WTC11 (cell line): Measurements from ENCODE around the gene QRICH2. TPM values are rescaled to one million over a fixed set of nuclear protein-coding genes. Genes with fewer than 3 reads are reported as not detected.
"Not testable (repeated sequence)": the region's sequence is repeated elsewhere in the genome, so short reads cannot be mapped to it uniquely, and the experiment has no call there.

Source experiments
- ATAC-seq: fragments of 200-7000 bp; cut with Tn5 transposase; 2 replicates; pipeline ENCODE4 v1.10.0; 2021; ENCODE audit warnings: mild to moderate bottlenecking, moderate library complexity
- CTCF ChIA-PET: fragments of 300-600 bp; sonication (Branson Sonifier 250); formaldehyde crosslinking; loops from one replicate; lab custom pipeline; 2021; ENCODE audit warnings: antibody characterized with exemption; lab: Charles Lee
- POLR2A ChIA-PET: fragments of 350-600 bp; sonication (Branson Sonifier 250); formaldehyde crosslinking; loops from one replicate; lab custom pipeline; 2021; ENCODE audit warnings: antibody characterized with exemption; lab: Charles Lee
- DNase-seq: peaks from one replicate; pipeline ENCODE4 v3.0.0; 2021; ENCODE audit warnings: low spot score
- H3K27ac Mint-ChIP-seq: 2 replicates; pipeline ENCODE4 v1.8.0; 2021; ENCODE audit warnings: mixed read lengths
- H3K27me3 Mint-ChIP-seq: 2 replicates; pipeline ENCODE4 v1.8.0; 2021; ENCODE audit warnings: low read depth, mild to moderate bottlenecking, moderate library complexity, mixed read lengths
- H3K36me3 Mint-ChIP-seq: 2 replicates; pipeline ENCODE4 v1.8.0; 2021; ENCODE audit warnings: mixed read lengths
- H3K4me1 Mint-ChIP-seq: 2 replicates; pipeline ENCODE4 v1.8.0; 2022; ENCODE audit warnings: mixed read lengths
- H3K4me3 Mint-ChIP-seq: 2 replicates; pipeline ENCODE4 v1.8.0; 2021; ENCODE audit warnings: mild to moderate bottlenecking, moderate library complexity, mixed read lengths
- H3K9me3 Mint-ChIP-seq: 2 replicates; pipeline ENCODE4 v1.8.0; 2021; ENCODE audit warnings: mixed read lengths
- AR ChIP-seq: fragments of 250-450 bp; sonication (Bioruptor Pico); IDR thresholded peaks from 2 replicates; pipeline ENCODE4 v1.9.0; 2021; ENCODE audit warnings: mild to moderate bottlenecking
- ATF6 ChIP-seq: sonication (generic); formaldehyde crosslinking; IDR thresholded peaks from 2 replicates; pipeline ENCODE4 v1.8.1; 2023; ENCODE audit warnings: mild to moderate bottlenecking, missing genetic modification reagents
- CBFB ChIP-seq: sonication (generic); formaldehyde crosslinking; IDR thresholded peaks from 2 replicates; pipeline ENCODE4 v1.8.1; 2022; ENCODE audit warnings: mild to moderate bottlenecking, low read depth, missing genetic modification reagents
- CREM ChIP-seq: sonication (generic); formaldehyde crosslinking; IDR thresholded peaks from 2 replicates; pipeline ENCODE4 v1.8.1; 2022; ENCODE audit warnings: mild to moderate bottlenecking, missing genetic modification reagents, moderate library complexity
- ERG ChIP-seq: fragments of 250-450 bp; sonication (Bioruptor Pico); IDR thresholded peaks from 2 replicates; pipeline ENCODE4 v1.8.0; 2021; ENCODE audit warnings: mild to moderate bottlenecking
- GABPB1 ChIP-seq: sonication (generic); formaldehyde crosslinking; IDR thresholded peaks from 2 replicates; pipeline ENCODE4 v1.8.1; 2023; ENCODE audit warnings: mild to moderate bottlenecking, missing genetic modification reagents
- HMGA2 ChIP-seq: fragments of 250-450 bp; sonication (Bioruptor Pico); IDR thresholded peaks from 2 replicates; pipeline ENCODE4 v1.4.0; 2021; ENCODE audit warnings: mild to moderate bottlenecking, moderate library complexity
- IRF2 ChIP-seq: sonication (generic); formaldehyde crosslinking; IDR thresholded peaks from 2 replicates; pipeline ENCODE4 v1.8.0; 2022; ENCODE audit warnings: low read depth, missing genetic modification reagents, borderline replicate concordance
- ZBTB21 ChIP-seq: sonication (generic); formaldehyde crosslinking; IDR thresholded peaks from 2 replicates; pipeline ENCODE4 v1.8.1; 2023; ENCODE audit warnings: mild to moderate bottlenecking, missing genetic modification reagents, borderline replicate concordance
- total RNA-seq: library from RNA; stranded (reverse); gene quantifications from 3 replicates; pipeline ENCODE4 v1.2.3, GENCODE V29; 2021

The QRICH2 gene
- total RNA-seq, 1 experiment from 2014 or later, result 1.5 TPM

GRCh38 chr17:76350463-76350862 lies 42.4 kb upstream of the QRICH2 start:
- no peak overlapping the region for H3K4me3 Mint-ChIP-seq
- TF ChIP-seq HMGA2 (no peak), GABPB1 (CRISPR knock-in tag) (0 out of 2 replicates have a peak, but pooled peaks have one; percentile 13)
- no peaks in the 10 kb centered on the region for H3K9me3 Mint-ChIP-seq
- H3K27ac Mint-ChIP-seq, result no peak overlapping the region
- DNase-seq, result no peak
- ATAC-seq, result no peak
- H3K36me3 Mint-ChIP-seq, result peaks cover 23% of the 10 kb centered on the region
- POLR2A ChIA-PET, result no interaction called here
- CTCF ChIA-PET, result interaction anchor here (4.4 kb wide), 1 partner anchor 47 kb away, joined by 32 read pairs; no protein-coding TSS in a partner anchor
- peaks cover 22% of the 10 kb centered on the region for H3K4me1 Mint-ChIP-seq
- H3K27me3 Mint-ChIP-seq, result no peaks in the 10 kb centered on the region

GRCh38 chr17:76346936-76347335 lies 38.9 kb upstream of the QRICH2 start:
- H3K36me3 Mint-ChIP-seq, result peaks cover 41% of the 10 kb centered on the region
- CTCF ChIA-PET, result not testable (repeated sequence)

GRCh38 chr17:76345377-76345974 lies 37.4 kb upstream of the QRICH2 start:
- Mint-ChIP-seq H3K36me3 (peaks cover 45% of the 10 kb centered on the region), H3K27ac (no peak overlapping the region), H3K9me3 (no peaks in the 10 kb centered on the region), H3K27me3 (no peaks in the 10 kb centered on the region), H3K4me3 (no peak overlapping the region), H3K4me1 (no peaks in the 10 kb centered on the region)
- peak; percentile 99 for TF ChIP-seq GABPB1 (CRISPR knock-in tag)
- TF ChIP-seq CBFB (CRISPR knock-in tag), result no peak
- ChIA-PET POLR2A (interaction anchor here (0.8 kb wide), 1 partner anchor 52 kb away, joined by 3 read pairs; no protein-coding TSS in a partner anchor), CTCF (no interaction called here)
- DNase-seq (no peak), ATAC-seq (no peak)

More at GRCh38 chr17:76346936-76347335, 38.9 kb upstream of the QRICH2 start:
- H3K9me3 Mint-ChIP-seq, H3K4me3 Mint-ChIP-seq, POLR2A ChIA-PET, ATAC-seq, H3K27me3 Mint-ChIP-seq, DNase-seq, H3K27ac Mint-ChIP-seq, H3K4me1 Mint-ChIP-seq: not testable (repeated sequence)

- TF ChIP-seq ERG (CRISPR knock-in tag) (no peak), ZBTB21 (no peak), ATF6 (CRISPR knock-in tag) (no peak), AR (no peak), CREM (CRISPR knock-in tag) (no peak)
- TF ChIP-seq, all 79 proteins: peak for 0
- DNase-seq (no peak), ATAC-seq (no peak)
- H3K9me3 Mint-ChIP-seq, result no peaks in the 10 kb centered on the region
- ChIA-PET POLR2A (interaction anchor here (1.1 kb wide), 1 partner anchor 11 kb away, joined by 3 read pairs; the partner anchor contains the start of gene PRPSAP1), CTCF (interaction anchor here (0.8 kb wide), 1 partner anchor 63 kb away, joined by 3 read pairs; no protein-coding TSS in a partner anchor)
- H3K4me1 Mint-ChIP-seq, result no peaks in the 10 kb centered on the region
- no peaks in the 10 kb centered on the region for H3K27me3 Mint-ChIP-seq
- H3K27ac Mint-ChIP-seq, result no peak overlapping the region
- H3K4me3 Mint-ChIP-seq, result no peak overlapping the region
- peaks cover 42% of the 10 kb centered on the region for H3K36me3 Mint-ChIP-seq
Observed at GRCh38 chr17:76343106-76343505, 35.0 kb upstream of the QRICH2 start.

- no peak overlapping the region for H3K4me3 Mint-ChIP-seq
- CTCF ChIA-PET, result no interaction called here
Observed at GRCh38 chr17:76341301-76341700, 33.2 kb upstream of the QRICH2 start.

More at GRCh38 chr17:76341301-76341700, 33.2 kb upstream of the QRICH2 start:
- no peak for TF ChIP-seq IRF2 (CRISPR knock-in tag)
- no peak for DNase-seq
- H3K4me1 Mint-ChIP-seq, result no peaks in the 10 kb centered on the region
- H3K27ac Mint-ChIP-seq, result no peak overlapping the region
- H3K9me3 Mint-ChIP-seq, result no peaks in the 10 kb centered on the region
- POLR2A ChIA-PET, result interaction anchor here (0.6 to 0.7 kb wide), 2 partner anchors 32 to 41 kb away, joined by 4 to 5 read pairs; no protein-coding TSS in a partner anchor
- peaks cover 31% of the 10 kb centered on the region for H3K36me3 Mint-ChIP-seq
- H3K27me3 Mint-ChIP-seq, result no peaks in the 10 kb centered on the region
- no peak for ATAC-seq
